ENCODE results near the gene CLEC1A. TPM values are rescaled to one million over a fixed set of nuclear protein-coding genes. Genes with fewer than 3 reads are reported as not detected.

The CLEC1A gene
- total RNA-seq, 2 donors from 2014 or later, result 0.93 to 2.8 TPM

- Histone ChIP-seq H3K9me3 (peaks cover 0 to 14% of the 10 kb centered on the region in 2 donors), H3K4me3 (no peak overlapping the region), H3K4me1 (peaks cover 0 to 4% of the 10 kb centered on the region in 2 donors), H3K27ac (no peak overlapping the region), H3K27me3 (no peaks in the 10 kb centered on the region), H3K36me3 (no peaks in the 10 kb centered on the region)
- DNase-seq (ENCODE audit: low spot score), result no peak
- TF ChIP-seq CTCF (IDR thresholded peaks at IDR 0.05), result no peak
These were observed 10.8 kb downstream of the CLEC1A start for GRCh38 chr12:10088031-10088430.

- TF ChIP-seq CTCF (IDR thresholded peaks at IDR 0.05), result no peak
- DNase-seq (ENCODE audit: low spot score), result no peak
These were observed 12.4 kb downstream of the CLEC1A start for GRCh38 chr12:10086387-10086786.

GRCh38 chr12:10084733-10085132 is 14.1 kb downstream of the CLEC1A start:
- DNase-seq (ENCODE audit: low spot score), result no peak
- no peak overlapping the region for H3K27ac ChIP-seq
- TF ChIP-seq CTCF (IDR thresholded peaks at IDR 0.05), result no peak
- no peaks in the 10 kb centered on the region for H3K27me3 ChIP-seq
- no peaks in the 10 kb centered on the region for H3K36me3 ChIP-seq
- peaks cover 0 to 14% of the 10 kb centered on the region in 2 donors for H3K9me3 ChIP-seq
- peaks cover 0 to 4% of the 10 kb centered on the region in 2 donors for H3K4me1 ChIP-seq
- no peak overlapping the region for H3K4me3 ChIP-seq

More at GRCh38 chr12:10086387-10086786, 12.4 kb downstream of the CLEC1A start:
- no peaks in the 10 kb centered on the region for H3K27me3 ChIP-seq
- peaks cover 0 to 14% of the 10 kb centered on the region in 2 donors for H3K9me3 ChIP-seq
- H3K36me3 ChIP-seq, result no peaks in the 10 kb centered on the region
- H3K4me1 ChIP-seq, result peaks cover 0 to 4% of the 10 kb centered on the region in 2 donors
- H3K4me3 ChIP-seq, result no peak overlapping the region
- no peak overlapping the region for H3K27ac ChIP-seq

- Histone ChIP-seq H3K36me3 (no peaks in the 10 kb centered on the region), H3K27ac (no peak overlapping the region), H3K9me3 (peaks cover 0 to 14% of the 10 kb centered on the region in 2 donors), H3K27me3 (no peaks in the 10 kb centered on the region), H3K4me1 (no peaks in the 10 kb centered on the region), H3K4me3 (no peak overlapping the region)
- DNase-seq (ENCODE audit: low spot score), result no peak
- TF ChIP-seq CTCF (IDR thresholded peaks at IDR 0.05), result no peak
These were observed 16.5 kb downstream of the CLEC1A start for GRCh38 chr12:10082117-10082874.

GRCh38 chr12:10075451-10075850 is 23.3 kb downstream of the CLEC1A start:
- no peak overlapping the region for H3K27ac ChIP-seq
- TF ChIP-seq CTCF (IDR thresholded peaks at IDR 0.05), result no peak

More at GRCh38 chr12:10075451-10075850, 23.3 kb downstream of the CLEC1A start:
- no peak for DNase-seq (ENCODE audit: low spot score)
- H3K36me3 ChIP-seq, result no peaks in the 10 kb centered on the region
- no peaks in the 10 kb centered on the region for H3K4me1 ChIP-seq
- no peaks in the 10 kb centered on the region for H3K9me3 ChIP-seq
- no peaks in the 10 kb centered on the region for H3K27me3 ChIP-seq
- no peak overlapping the region for H3K4me3 ChIP-seq

Data from right atrium auricular region (tissue), 2 donors.